SK-N-DZ (cell line): ENCODE results near the gene OR6K6.

Experiments
- DNase-seq: peaks from one replicate; pipeline ENCODE4 v3.0.0-alpha.2; 2015; ENCODE audit warnings: low spot score
- small RNA-seq, 2 experiments: library from RNA; depleted of rRNA; stranded (forward); fragments of <200 nt; gene quantifications; one replicate each; pipeline ENCODE3, GENCODE V24; 2014

Gene OR6K6

DNA sequence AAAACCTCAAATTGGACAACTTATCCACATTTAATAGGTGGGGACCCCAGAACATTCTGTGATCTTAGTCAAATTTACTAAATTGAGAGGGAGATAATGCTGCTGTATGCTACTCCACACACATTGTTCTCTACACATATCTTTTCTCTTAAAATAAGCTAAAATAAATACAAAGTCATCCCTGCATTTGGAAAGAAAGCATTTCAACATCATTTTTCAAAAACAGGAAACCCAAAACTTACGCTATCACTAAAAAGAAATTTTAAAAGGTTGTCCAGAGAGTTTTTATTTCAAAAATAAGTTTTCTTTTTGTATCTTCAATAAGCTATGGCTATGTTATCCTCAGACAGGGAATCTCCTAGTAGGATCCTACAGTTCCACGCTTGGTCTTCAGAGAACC, 46.0 kb downstream of the OR6K6 start:
- no peak for DNase-seq

DNA sequence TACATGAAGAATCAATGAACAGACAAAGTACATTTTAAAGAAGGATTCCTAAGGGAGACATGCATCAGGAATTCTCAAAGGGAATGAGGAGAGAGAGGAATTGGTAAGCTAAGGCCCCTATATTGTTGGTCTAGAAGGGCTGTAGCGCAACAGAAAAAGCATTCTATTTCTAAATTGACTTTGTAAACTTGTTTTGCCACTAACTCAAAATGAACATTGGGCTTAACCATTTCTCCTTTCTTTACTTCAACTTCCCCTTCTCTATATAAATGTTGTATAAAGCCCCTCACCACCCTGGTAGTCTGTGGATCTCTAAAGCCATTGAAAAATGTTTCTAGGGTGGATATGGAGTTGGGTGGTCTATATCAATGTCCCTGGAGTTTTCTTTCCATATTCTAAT, 46.9 kb downstream of the OR6K6 start:
- DNase-seq, result no peak

DNA sequence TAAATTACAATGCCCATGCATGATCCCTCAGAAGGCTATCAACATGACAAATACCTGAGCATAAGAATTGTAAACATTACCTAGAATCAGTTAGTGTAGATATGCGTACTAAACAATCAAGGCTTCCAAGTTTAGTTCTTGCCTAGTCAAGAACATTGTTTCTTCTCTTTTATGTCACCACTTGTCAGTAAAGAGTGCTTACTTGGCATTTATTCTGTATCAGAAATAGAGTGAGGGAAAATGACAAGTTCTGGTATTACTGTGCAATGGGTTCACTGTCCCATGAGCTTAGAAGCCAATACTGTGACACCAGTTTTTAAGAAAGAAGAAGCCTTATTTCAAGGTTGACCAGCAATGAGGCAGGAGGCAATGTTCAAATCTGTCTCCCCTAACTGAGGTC, 49.2 kb downstream of the OR6K6 start:
- DNase-seq, result no peak

Small RNAs within 50 kb of the gene (small RNA-seq; reads per million reads assigned to genes)
- 0 reads per million in 2 experiments for gene OR2AQ1P
